HG02981 (cell line): ENCODE measurements around the gene CKLF.
A peak's percentile ranks its signal among the peaks of the same experiment; 100 is the strongest.
"Not testable (repeated sequence)": the region's sequence is repeated elsewhere in the genome, so short reads cannot be mapped to it uniquely, and the experiment has no call there.

Experiments used
- ATAC-seq: cut with Tn5 transposase; IDR thresholded peaks from one replicate; pipeline ENCODE4 v1.9.1; 2021; ENCODE audit warnings: mild to moderate bottlenecking, moderate library complexity; ENCODE audit not compliant: unreplicated experiment

CKLF gene

GRCh38 chr16:66594739-66595138 lies 42.4 kb downstream of the CKLF start:
- no peak for ATAC-seq

DNA sequence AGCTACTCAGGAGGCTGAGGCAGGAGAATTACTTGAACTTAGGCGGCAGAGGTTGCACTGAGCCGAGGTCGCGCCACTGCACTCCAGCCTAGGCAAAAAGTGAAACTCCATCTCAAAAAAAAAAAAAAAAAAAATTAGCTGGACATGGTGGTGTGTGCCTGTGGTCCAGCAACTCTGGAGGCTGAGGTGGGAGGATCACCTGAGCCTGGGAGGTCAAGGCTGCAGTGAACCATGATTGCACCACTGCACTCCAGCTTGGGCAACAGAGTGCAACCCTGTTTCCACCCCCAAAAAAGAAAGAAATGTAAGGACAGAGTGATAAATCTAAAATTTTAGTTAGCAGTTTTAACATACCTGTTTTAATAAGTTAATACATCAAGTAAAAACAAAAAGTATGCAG lies 44.2 kb downstream of the CKLF start:
- ATAC-seq, result not testable (repeated sequence)

GRCh38 chr16:66596986-66597848 lies 44.8 kb downstream of the CKLF start:
- no peak for ATAC-seq

- ATAC-seq, result no peak
Observed at GRCh38 chr16:66598111-66598510, 45.7 kb downstream of the CKLF start.

DNA sequence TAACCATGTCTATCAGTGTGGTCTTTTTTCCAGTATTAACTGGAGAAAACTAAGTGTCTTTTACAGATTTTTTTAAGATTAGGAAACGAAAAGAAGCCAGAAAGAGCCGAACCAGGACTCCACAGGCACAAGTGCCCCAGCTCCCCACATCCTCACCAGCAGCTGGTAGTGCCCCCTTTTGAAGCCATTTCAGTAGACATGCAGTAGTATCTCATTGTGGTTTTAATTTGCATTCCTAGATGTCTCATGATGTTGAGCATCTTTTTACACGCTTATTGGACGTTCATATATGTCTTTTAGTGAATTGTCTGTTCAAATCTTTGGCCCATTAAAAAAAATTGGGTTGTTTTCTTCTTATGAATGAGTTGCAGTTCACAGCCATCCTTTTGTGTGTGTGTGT lies 47.4 kb downstream of the CKLF start:
- no peak for ATAC-seq

DNA sequence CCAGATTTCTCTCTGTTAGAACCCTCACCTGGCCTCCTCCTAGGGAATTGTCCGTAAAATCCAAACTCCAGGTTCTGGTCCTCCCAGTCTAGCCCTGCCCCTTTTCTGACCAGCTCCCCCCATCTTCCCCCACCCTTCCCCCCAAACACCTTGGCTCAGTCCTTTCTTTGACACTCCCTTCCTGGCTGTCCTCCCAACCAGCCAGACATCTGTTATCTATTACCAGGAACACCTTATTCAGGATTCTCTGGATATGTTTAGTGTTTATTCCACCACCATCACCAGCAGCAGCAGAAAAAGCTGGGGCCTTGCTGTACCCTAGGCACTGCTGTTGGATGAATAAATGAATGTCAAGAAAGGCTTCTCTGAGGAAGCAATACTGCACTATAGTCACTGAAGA lies 48.1 kb downstream of the CKLF start:
- ATAC-seq, result no peak

- no peak for ATAC-seq
Observed at GRCh38 chr16:66601471-66601870, 49.1 kb downstream of the CKLF start.

DNA sequence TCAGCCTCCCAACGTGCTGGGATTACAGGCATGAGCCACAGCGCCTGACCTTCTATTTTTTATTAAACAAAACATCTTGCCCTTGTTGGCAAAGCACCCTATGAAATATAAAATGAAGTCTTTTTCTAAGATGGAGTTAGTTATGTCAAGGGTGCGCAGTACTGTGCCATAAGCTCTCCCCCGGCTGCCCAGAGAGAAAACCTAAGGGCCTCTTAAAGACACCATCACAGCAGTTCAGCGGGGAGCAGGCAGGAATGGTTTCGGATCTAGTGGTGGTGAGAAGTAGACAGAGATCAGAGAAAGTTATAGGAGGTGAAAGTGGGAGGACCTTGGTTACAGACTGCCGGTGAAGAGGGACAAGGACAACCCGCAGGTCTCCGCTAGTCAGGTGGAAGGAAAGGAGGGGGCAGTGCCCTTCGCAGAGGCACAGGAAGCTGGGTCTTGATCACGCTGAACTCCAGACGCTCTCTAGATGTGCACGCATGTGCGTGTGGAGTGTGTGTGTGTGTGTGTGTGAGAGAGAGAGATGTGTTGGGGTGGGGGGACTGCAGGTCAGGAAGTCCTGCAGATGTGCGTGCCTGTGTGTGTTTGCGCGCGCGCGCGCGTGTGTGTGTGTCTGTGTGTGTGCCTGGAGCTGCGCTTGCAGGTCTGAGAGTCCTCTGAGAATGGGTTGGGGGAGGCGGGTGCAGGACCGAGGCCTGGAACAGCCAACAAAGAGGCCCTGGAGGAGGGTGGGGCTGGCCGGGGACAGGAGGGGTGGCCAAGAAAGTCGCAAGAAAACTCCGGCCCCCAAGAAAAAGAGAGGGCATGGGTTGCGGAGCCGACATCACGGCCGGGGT lies 51.4 kb downstream of the CKLF start:
- no peak for ATAC-seq

- ATAC-seq, result peak; percentile 45
Observed at GRCh38 chr16:66604376-66605176, 52.2 kb downstream of the CKLF start, which contains the start of gene CMTM3. Gene CMTM3 (plus strand): TSS chr16:66604704. CDS start chr16:66604806, 102 bp downstream.

- ATAC-seq, result peak; percentile 0
Observed at GRCh38 chr16:66605177-66605978, 53.0 kb downstream of the CKLF start.

DNA sequence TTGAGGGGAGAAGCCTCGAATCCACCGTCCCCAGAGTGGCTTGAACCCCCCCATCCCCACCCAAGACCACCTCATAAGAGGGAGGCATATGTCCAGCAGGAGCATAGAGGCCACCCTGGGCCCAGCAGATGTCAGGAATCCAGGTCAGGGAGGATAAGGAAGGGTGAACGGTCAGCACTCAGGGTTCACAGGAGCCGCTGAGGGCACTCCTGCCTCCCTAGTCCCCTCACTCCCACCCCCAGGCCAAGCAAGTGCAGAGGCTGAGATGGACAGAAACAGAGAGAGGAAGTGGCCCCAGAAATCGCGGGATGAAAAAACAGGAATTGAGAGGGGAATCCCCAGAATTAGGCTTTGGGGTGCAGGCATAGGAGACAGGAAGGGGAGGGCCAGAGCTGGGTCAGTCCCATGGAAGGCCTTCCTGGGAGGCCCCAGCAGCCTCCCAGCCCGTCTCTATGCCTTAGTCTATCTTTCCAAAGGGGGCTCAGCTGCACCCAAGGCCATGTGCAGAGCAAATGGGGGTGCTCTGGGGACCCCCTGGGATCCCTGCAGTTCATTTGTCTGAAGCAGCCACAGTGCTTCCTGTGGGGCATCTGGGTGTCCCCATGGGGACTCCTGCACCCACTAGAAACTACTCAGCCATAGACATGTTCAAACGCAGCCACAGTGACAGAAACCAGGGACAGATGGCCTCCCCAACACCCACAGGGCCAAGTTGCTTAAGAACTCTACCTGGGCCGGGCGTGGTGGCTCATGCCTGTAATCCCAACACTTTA lies 53.8 kb downstream of the CKLF start:
- ATAC-seq, result peak; percentile 55

GRCh38 chr16:66608241-66609138 lies 56.1 kb downstream of the CKLF start:
- no peak for ATAC-seq

DNA sequence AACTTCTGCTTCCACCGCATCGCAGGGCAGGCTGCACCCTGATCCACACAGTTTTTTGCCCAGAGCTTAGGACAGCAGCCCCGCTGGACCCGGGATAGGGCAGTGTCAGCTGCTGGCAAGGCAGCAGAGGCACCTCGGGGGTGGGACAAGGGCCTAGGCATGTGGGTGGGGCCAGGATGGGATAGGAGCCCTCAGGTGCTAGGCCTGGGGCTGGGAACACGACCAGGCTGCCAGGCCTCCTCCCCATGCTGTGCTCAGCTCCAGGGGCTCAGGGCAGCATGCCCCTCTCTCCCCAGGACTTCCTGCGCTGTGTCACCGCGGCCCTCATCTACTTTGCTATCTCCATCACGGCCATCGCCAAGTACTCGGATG lies 56.7 kb downstream of the CKLF start:
- no peak for ATAC-seq

GRCh38 chr16:66610111-66610820 lies 57.9 kb downstream of the CKLF start:
- no peak for ATAC-seq

- not testable (repeated sequence) for ATAC-seq
Observed at GRCh38 chr16:66611911-66612310, 59.5 kb downstream of the CKLF start.

GRCh38 chr16:66612422-66612821 lies 60.0 kb downstream of the CKLF start:
- no peak for ATAC-seq

DNA sequence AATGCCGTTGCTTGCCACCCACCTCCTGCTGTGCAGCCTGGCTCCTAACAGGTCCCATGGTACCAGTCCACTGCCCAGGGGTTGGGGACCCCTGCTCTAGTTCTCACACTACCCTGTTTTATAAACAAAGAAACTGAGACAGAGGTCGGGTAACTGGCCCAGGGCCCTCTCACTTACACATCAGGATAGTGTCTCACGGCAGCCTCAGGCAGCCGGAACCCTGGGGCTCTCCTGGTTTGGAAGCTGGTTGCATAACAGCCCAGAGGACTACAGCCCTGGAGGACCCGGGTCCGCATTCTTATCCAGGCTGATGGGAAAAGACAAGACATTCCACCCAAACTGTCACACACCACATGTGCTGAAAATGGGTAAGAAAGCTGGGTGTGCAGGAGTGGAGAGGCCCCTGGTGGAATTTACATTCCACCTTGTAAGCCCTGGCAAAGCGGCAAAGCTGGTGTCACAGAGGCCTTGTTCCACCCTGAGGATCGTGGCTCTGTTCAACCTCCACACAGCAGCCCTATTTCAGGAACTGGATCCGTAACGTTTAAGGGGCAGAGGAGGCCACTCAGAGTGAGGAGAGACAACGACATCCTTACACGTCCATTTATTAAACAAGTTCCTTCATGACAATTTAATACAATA lies 61.9 kb downstream of the CKLF start:
- ATAC-seq, result no peak
